Esophagus squamous epithelium (tissue), 4 donors: ENCODE data around the gene SGTA.

Experiments
- CTCF ChIP-seq, 6 experiments: fragments of 450-650 bp in 4 of 6; fragments of 200-600 bp in 2 of 6; sonication (generic) in 2 of 6; IDR thresholded peaks; one replicate each; pipeline ENCODE4 v1.5.1; 2016 to 2019; ENCODE audit warnings: antibody characterized with exemption in 6 of 6, mild to moderate bottlenecking in 4 of 6, moderate library complexity in 4 of 6
- POLR2A ChIP-seq, 4 donors: fragments of 450-650 bp; IDR thresholded peaks; one replicate each; pipeline ENCODE4 v1.6.1; 2017; ENCODE audit warnings: antibody characterized with exemption in 4 of 4, mild to moderate bottlenecking in 4 of 4, moderate library complexity in 3 of 4

- TF ChIP-seq POLR2A (IDR thresholded peaks at IDR 0.05) (no peak), CTCF (IDR thresholded peaks at IDR 0.05) (no peak)
Measured at GRCh38 chr19:2767688-2768087, 15.4 kb downstream of the SGTA start.
